Measurements from ENCODE around the gene C1QTNF8. TPM values are rescaled to one million over a fixed set of nuclear protein-coding genes. Genes with fewer than 3 reads are reported as not detected.

C1QTNF8 gene
- total RNA-seq, 1 donor from 2014 or later = not detected

- no peaks in the 10 kb centered on the region for H3K9me3 Mint-ChIP-seq
- peaks cover 8% of the 10 kb centered on the region for H3K4me1 Mint-ChIP-seq (ENCODE audit: unreplicated experiment)
Observed at GRCh38 chr16:1079341-1079740, 16.7 kb downstream of the C1QTNF8 start.

DNA sequence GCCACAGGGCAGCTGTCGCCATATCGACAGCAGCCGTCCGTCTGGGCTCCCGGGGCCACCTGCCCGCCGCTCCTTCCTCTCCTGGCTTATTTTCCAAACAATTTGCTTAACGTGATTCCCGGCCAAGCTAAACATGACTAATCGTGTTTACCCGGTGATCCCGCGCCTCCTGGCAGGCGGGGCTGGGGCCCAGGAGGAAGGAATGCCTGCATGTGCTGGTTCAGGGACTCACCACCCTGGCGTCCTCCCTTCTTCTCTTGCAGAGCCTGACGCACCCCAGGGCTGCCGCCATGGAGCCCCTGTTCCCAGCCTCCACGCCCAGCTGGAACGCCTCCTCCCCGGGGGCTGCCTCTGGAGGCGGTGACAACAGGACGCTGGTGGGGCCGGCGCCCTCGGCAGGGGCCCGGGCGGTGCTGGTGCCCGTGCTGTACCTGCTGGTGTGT lies 17.4 kb downstream of the C1QTNF8 start:
- Mint-ChIP-seq H3K27ac (no peak overlapping the region), H3K4me1 (ENCODE audit: unreplicated experiment) (peaks cover 8% of the 10 kb centered on the region), H3K9me3 (no peaks in the 10 kb centered on the region), H3K27me3 (peaks cover 17% of the 10 kb centered on the region), H3K4me3 (no peak overlapping the region), H3K36me3 (no peaks in the 10 kb centered on the region)
- no peak for TF ChIP-seq CTCF (conservative IDR thresholded peaks at IDR 0.05)
- no peak for DNase-seq (ENCODE audit: extremely low spot score, unreplicated experiment)

More at GRCh38 chr16:1079341-1079740, 16.7 kb downstream of the C1QTNF8 start:
- no peak for TF ChIP-seq CTCF (conservative IDR thresholded peaks at IDR 0.05)
- Mint-ChIP-seq H3K4me3 (no peak overlapping the region), H3K27ac (no peak overlapping the region), H3K27me3 (peaks cover 17% of the 10 kb centered on the region), H3K36me3 (no peaks in the 10 kb centered on the region)
- no peak for DNase-seq (ENCODE audit: extremely low spot score, unreplicated experiment)

DNA sequence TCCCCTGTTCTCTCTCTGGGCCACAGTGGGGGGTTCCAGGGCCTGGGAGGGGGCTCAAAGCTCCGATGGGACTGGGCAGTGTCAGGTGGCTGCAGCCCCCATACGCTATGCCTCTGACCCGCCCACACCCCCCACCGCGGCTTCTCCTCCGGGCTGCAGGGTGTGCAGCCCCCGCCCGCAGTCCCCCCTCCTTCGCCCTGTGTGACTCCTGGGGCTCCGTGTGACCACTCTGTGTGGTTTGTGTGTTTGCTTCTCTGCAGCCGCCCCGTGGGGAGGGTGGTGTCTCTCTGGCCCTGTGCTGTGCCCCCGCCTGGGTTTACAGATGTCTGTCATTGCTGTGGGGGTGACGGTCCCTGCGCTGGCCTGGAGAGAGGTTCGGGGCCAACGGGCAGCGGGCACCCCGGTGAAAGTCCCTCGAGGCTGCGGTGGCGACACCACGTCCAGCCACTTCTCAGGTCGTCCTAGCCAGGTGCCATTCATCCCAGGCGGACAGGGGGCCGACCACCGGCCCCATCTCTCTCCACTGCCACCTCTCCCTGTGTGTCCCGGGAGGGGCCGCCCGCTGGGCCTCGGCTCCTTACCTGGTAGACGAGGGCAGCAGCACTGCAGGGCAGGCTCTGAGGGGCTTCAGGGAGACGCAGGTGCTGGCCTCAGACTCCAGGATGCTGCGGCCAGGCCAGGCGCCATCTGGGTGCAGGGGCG lies 18.0 kb downstream of the C1QTNF8 start:
- Mint-ChIP-seq H3K4me1 (ENCODE audit: unreplicated experiment) (peaks cover 8% of the 10 kb centered on the region), H3K9me3 (no peaks in the 10 kb centered on the region), H3K27ac (no peak overlapping the region), H3K27me3 (peaks cover 17% of the 10 kb centered on the region), H3K4me3 (no peak overlapping the region), H3K36me3 (no peaks in the 10 kb centered on the region)
- no peak for DNase-seq (ENCODE audit: extremely low spot score, unreplicated experiment)
- TF ChIP-seq CTCF (conservative IDR thresholded peaks at IDR 0.05) = no peak

DNA sequence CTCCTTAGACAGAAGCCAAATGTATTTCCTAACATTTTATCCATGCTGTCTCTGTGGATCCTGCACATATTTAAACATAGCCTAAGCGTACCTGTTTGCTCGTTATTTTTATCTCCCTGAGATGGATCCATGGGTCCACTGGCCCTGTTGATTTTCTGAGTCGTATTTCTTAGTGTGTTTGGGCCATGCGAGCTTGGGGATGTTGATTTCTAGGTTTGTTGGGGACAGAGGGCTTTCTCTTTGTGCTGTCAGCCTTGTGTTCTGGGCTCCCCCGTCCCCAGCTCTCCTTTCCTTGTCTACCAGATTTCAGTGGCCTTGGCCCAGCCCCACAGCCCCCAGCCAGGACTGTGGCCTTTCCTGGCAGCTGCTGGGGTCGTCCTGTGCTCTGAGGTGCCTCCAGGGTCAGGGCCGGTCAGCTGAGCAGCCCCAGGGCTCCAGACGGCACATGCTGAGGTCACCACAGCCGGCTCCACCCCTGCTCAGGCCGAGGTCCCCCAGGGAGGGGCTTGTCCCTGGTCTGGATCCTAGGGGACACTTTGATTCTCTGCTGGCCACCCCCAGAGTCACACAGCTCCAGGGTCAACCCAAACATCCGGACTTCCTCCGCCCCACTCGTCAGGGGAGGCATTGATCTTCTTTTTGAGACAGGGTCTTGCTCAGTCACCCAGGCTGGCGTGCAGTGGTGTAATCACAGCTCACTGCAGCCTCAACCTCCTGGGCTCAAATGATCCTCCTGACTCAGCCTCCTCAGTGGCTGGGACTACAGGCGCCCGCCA lies 19.1 kb downstream of the C1QTNF8 start:
- Mint-ChIP-seq H3K4me3 (no peak overlapping the region), H3K27ac (no peak overlapping the region), H3K9me3 (no peaks in the 10 kb centered on the region), H3K36me3 (no peaks in the 10 kb centered on the region), H3K27me3 (peaks cover 21% of the 10 kb centered on the region), H3K4me1 (ENCODE audit: unreplicated experiment) (peaks cover 8% of the 10 kb centered on the region)
- DNase-seq (ENCODE audit: extremely low spot score, unreplicated experiment) = no peak
- TF ChIP-seq CTCF (conservative IDR thresholded peaks at IDR 0.05) = no peak

DNA sequence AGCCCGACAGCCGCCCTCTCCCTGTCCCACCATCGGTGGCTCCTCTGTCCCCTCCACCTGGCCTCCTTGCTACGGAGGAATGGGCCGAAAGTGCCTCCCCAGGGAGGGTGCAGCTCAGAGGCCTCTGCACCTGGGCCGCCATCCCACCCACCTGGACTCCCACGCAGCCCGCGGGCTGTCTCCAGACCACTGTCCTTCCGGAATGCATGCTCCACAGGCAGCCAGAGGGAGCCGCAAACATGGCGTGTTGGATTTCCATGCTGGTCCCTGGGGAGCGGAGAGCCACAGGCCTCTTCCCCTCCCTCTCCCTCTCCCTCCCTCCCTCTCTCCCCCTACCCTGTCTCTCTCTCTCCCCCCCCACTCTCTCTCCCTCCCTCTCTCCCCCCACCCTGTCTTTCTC lies 20.5 kb downstream of the C1QTNF8 start:
- no peaks in the 10 kb centered on the region for H3K36me3 Mint-ChIP-seq
- H3K4me3 Mint-ChIP-seq = no peak overlapping the region

More for the DNA sequence above, 20.5 kb downstream of the C1QTNF8 start:
- Mint-ChIP-seq H3K27me3 (peaks cover 26% of the 10 kb centered on the region), H3K4me1 (ENCODE audit: unreplicated experiment) (peaks cover 8% of the 10 kb centered on the region), H3K9me3 (no peaks in the 10 kb centered on the region), H3K27ac (no peak overlapping the region)
- no peak for DNase-seq (ENCODE audit: extremely low spot score, unreplicated experiment)
- TF ChIP-seq CTCF (conservative IDR thresholded peaks at IDR 0.05) = no peak
